Kidney capillary endothelial cell (primary cell): Measurements from ENCODE around the gene P4HB.

Source experiments
- DNase-seq: peaks from one replicate; pipeline ENCODE4 v3.0.0-alpha.2; 2018; ENCODE audit warnings: low spot score

P4HB gene

DNA sequence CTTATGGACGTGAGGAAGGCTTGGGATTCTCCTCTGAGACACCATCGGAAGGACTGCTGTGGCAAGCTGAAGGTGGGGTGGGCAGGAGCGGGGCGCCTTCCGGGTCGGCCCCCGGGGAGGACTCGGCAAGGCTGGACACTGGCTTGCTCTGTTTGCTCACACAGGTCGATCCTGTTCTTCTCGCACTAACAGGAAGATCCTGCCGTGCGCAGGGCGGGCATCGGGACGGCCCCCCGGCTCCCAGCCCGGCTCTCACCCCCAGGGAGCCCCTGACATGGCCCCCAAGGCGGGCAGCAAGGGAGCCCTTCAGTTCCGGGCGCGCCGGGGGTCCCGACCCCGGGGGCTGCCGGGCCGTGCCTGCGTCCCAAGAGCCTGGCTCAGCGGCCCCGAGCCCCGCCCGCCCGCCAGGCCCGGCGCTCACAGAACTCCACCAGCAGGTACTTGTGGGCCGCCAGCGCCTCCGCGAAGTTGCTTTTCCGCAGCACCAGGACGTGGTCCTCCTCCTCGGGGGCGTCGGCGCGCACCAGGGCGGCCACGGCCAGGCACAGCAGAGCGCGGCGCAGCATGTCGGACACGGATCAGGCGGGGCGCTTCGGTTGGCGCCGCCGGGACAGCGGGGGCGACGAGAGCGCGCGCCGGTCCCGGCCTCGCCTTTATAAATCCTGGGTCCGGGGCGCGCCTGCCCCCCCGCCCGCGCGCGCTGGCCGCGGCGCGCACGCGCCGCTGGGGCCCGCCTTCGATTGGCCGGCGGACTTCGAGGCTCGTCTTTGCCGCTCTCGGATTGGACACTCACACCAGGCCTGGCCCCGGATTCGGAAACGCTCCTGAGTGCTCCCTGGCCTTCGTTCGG is at the start of gene P4HB:
Gene P4HB, minus strand, starts transcription at position 630 of the 850 bp plus-strand sequence. Its CDS starts 64 bp downstream, at position 566.
- no peak for DNase-seq

GRCh38 chr17:81909231-81909630 is 48.9 kb upstream of the P4HB start:
- DNase-seq: no peak

DNA sequence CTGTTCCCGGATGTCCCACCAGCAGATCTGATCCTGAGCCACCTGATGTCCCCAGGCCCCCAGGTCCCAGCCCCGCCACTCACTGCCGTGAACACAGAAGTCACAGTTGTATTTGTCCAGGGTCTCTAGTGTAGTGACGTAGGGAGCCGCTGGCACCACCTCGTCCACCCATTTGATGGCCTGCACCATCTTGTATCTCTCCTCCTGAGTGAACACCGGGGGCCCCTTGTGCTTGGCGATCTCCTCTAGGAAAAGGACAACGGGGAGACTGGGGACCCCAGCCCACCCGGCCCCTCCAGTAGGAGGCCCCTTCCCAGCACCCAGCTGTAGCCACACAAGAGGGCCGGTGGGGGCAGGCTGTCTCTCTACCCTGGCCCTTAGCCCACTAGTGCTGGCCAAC is 48.5 kb upstream of the P4HB start:
- no peak for DNase-seq

DNA sequence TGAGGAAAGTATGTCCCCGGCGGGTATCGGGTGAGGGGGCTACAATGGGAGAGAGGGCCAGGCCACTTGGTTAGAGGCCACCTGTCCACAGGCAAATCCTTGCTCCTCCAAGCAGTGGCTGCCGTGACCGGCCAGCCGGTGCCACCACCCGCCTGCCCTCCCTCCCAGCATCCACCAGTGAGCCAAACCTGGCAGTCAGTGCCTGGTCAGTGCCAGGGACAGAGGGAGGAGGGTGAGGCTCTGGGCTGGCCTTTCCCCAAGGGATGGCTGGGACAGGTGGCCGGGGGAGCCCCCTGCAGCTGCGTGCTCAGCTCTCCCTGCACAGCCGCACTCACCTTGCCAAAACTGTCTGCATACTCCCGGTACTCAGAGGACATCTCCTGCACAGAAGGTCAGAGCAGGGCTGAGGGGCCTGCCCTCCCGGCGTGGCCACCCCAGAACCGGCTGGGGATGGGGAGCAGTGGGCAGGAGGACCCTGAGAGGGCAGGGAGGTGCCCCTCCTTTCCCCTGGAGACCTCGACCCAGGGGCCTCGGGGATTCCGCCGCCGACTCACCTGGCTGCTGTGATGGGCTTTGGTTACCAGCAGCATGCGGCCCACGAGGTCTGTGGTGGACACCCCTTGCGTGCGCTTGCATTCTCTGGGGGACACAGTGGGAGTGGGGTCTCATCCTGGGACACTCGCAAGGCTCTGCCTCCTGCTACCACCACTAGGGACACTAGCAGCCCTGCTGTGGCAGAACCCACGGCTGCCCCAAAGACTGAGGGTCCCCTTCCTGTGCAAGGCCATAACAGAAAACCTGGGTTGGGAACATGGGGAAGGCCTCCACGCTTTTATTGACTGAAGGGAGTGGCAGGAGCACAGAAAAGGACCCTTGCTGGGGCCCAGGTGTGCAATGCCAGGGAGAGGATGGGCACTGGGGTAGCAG is 47.1 kb upstream of the P4HB start:
- DNase-seq: no peak

- DNase-seq: no peak
Measured at GRCh38 chr17:81906476-81907218, 46.3 kb upstream of the P4HB start.

GRCh38 chr17:81905993-81906392 is 45.7 kb upstream of the P4HB start:
- DNase-seq: no peak

DNA sequence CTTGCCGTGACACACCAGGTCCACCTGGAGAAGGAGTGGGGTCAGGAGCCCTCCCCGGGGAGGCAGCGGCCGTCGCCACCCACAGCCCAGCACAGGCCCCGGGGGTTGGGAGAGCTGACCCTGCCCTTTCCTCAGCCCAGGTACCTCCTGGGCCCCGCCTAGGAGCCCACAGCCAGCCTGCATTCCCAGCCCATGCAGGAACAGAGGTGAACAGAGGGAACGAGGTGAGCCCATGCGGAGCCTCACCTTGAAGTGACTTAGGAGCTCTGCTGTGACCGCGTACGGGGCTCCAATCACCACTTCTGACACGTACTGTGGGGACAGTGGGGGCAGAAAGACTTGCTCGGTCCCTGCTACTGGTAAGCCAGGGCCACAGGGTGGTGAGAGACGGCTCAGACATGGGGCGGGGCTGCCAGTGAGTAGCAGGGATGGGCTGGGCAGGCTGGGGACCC is 45.1 kb upstream of the P4HB start:
- no peak for DNase-seq

DNA sequence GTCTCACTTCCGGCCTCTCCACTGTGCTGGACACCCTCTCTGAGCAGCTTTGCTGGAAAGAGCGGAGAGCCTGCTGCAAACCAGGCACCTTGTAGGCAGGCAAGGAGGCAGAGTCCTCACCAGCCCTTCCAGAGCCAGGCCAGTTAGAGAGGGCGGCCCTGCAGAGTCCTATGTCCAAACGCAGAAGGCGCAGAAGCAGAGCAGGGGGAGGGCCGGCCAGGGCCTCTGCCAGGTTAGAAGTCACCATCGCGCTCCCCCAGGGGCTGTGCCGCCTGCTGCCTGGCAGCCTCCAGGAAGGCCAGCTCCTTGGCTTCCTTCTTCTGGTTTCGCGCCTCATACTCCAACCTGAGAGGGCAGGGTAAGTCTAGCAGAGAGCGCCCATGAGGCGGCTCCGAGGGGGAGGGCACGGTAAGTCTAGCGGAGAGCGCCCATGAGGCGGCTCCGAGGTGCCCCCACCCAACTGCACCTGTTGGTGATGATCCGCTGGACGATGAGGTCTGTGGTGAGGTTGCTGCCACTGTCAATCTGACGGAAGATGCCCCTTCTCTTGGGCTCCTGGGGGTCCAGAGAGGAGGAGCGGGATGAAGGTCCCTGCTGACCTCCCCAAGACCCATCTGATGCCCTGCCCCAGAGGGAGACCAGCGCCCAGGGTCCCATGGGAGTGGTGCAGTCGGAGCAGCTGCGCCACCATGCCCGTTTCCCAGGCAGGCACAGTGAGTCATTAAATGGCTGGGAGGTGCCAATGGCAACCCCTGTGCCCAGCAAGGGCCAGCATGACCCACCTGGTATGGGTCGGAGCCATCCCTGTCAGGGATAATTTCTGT is 44.5 kb upstream of the P4HB start:
- DNase-seq: no peak

GRCh38 chr17:81903896-81904599 is 43.7 kb upstream of the P4HB start:
- DNase-seq: no peak

DNA sequence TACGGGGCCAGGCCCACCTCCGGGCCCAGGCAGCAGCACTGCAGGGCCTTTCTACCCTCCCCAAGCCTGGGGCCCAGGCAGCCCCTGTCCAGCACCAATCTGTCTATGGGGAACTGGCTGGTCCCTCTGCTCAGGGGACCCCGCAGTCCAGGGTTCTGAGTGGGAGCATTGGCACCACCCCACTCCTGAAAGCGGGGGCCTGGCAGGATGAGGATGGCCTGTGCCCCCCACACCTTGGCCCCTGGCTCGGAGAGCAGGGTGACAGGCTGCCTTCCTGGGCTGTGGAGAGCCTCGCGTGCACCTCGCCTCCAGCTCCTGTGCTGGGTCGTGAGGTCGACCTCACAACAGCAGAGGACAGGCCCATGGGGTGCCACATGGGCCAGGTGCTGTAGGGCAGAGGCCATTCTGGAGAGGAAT is 43.1 kb upstream of the P4HB start:
- DNase-seq: no peak

- no peak for DNase-seq
Measured at GRCh38 chr17:81902653-81903414, 42.5 kb upstream of the P4HB start.

GRCh38 chr17:81902023-81902652 is 41.8 kb upstream of the P4HB start, which contains the start of gene NPB:
Gene NPB, plus strand, starts transcription at chr17:81902238. Its CDS starts 40 bp downstream, at chr17:81902278.
- DNase-seq: peak; percentile 54

DNA sequence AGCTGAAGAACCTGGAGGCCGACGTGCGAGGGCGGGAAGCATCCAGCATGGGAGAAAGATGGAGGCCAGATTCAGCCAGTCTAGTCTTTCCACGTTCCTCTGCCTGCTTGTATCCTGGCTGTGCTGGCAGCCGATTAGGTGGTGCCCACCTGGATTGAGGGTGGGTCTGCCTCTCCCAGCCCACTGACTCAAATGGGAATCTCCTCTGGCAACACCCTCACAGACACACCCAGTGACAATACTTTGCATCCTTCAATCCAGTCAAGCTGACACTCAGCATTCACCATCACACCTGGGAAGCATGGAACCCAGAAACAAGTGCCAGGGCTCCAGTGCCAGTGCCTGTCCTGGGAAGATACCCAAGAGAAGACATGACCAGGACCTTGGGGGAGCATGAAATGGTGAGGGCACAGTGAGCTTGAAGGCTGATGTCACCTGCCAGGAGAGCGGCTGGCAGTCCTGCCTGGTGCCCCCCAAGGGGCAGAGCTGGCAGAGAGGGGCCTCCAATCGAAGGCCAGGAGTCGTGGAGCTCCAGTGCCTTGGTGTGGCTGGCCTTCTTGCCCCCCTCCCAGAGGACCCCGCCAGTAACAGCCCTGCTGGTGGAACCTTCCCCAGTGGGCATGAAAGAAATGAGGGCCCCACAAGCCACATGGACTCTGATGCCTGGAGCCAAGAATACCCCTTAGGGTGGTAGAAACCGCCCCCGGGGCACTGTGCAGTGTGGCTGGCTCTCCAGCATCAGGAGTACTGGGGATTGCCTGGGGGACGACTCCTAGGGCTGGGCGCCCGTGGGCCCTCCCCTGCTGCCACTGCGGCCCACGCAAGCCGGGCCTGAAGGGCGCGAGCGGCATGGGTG is 41.1 kb upstream of the P4HB start:
- DNase-seq: no peak

GRCh38 chr17:81900181-81900820 is 40.0 kb upstream of the P4HB start:
- DNase-seq: no peak

- no peak for DNase-seq
Measured at GRCh38 chr17:81899514-81900166, 39.3 kb upstream of the P4HB start.

GRCh38 chr17:81898885-81899284 is 38.5 kb upstream of the P4HB start:
- no peak for DNase-seq
